ENCODE measurements around the gene C19orf47.

Gene C19orf47

GRCh38 chr19:40272261-40272660 is 75.9 kb downstream of the C19orf47 start:
- H3K27me3 ChIP-seq (ENCODE audit: low read depth), result no peaks in the 10 kb centered on the region
- no peaks in the 10 kb centered on the region for H3K4me1 ChIP-seq
- H3K36me3 ChIP-seq (replicated peaks), result peaks cover 8% of the 10 kb centered on the region; the same call in 1 of the 2 replicates
- no peak for DNase-seq (ENCODE audit: low spot score in 2 of 2)
- H3K4me3 ChIP-seq, result no peak overlapping the region
- H3K9me3 ChIP-seq, result no peaks in the 10 kb centered on the region
- in situ Hi-C loops (cut with MboI; ENCODE audit: low sequenced_read_pairs), result no loop called here

- Histone ChIP-seq H3K9me3 (no peaks in the 10 kb centered on the region), H3K4me3 (no peak overlapping the region), H3K4me1 (no peaks in the 10 kb centered on the region), H3K27me3 (ENCODE audit: low read depth) (no peaks in the 10 kb centered on the region), H3K36me3 (replicated peaks) (peaks cover 8% of the 10 kb centered on the region; the same call in 1 of the 2 replicates)
- in situ Hi-C loops (cut with MboI; ENCODE audit: low sequenced_read_pairs), result no loop called here
- DNase-seq (ENCODE audit: low spot score in 2 of 2), result no peak
These were observed 76.5 kb downstream of the C19orf47 start for GRCh38 chr19:40271706-40272105.

- no peak overlapping the region for H3K4me3 ChIP-seq
- H3K9me3 ChIP-seq, result no peaks in the 10 kb centered on the region
- no peaks in the 10 kb centered on the region for H3K4me1 ChIP-seq
- no peak for DNase-seq (ENCODE audit: low spot score in 2 of 2)
- no peaks in the 10 kb centered on the region for H3K27me3 ChIP-seq (ENCODE audit: low read depth)
- in situ Hi-C loops (cut with MboI; ENCODE audit: low sequenced_read_pairs), result no loop called here
- H3K36me3 ChIP-seq (replicated peaks), result peaks cover 8% of the 10 kb centered on the region; the same call in 1 of the 2 replicates
These were observed 77.7 kb downstream of the C19orf47 start for GRCh38 chr19:40270362-40271089.

Data from HAP-1 (cell line).